Liver (tissue), 9 donors: ENCODE results near the gene EXPH5. TPM values are rescaled to one million over a fixed set of nuclear protein-coding genes. Genes with fewer than 3 reads are reported as not detected.

ENCODE experiments used
- DNase-seq: peaks from one replicate; pipeline ENCODE4 v3.0.0-alpha.2; 2017; ENCODE audit warnings: low spot score
- H3K27ac ChIP-seq, 2 donors: one replicate each; pipeline ENCODE4 v1.7.0; 2013; ENCODE audit warnings: inconsistent platforms in 2 of 2, low read length in 2 of 2, control low read depth in 1 of 2, low read depth in 1 of 2, mild to moderate bottlenecking in 1 of 2
- H3K27me3 ChIP-seq, 4 donors: one replicate each; pipeline versions ENCODE4 v1.6.1 to v1.7.0; 2013; ENCODE audit warnings: low read length in 3 of 4, inconsistent platforms in 1 of 4, mild to moderate bottlenecking in 1 of 4, moderate library complexity in 1 of 4; ENCODE audit not compliant: control insufficient read depth in 4 of 4, insufficient read depth in 4 of 4
- H3K36me3 ChIP-seq, 4 donors: one replicate each; pipeline versions ENCODE4 v1.6.1 to v1.7.0; 2013; ENCODE audit warnings: low read length in 3 of 4, mild to moderate bottlenecking in 3 of 4, low read depth in 1 of 4, moderate library complexity in 1 of 4; ENCODE audit not compliant: control insufficient read depth in 4 of 4, insufficient read depth in 3 of 4
- H3K4me1 ChIP-seq, 4 donors: one replicate each; pipeline versions ENCODE4 v1.6.1 to v1.7.0; 2013; ENCODE audit warnings: low read length in 3 of 4, mild to moderate bottlenecking in 3 of 4, moderate library complexity in 1 of 4; ENCODE audit not compliant: control insufficient read depth in 4 of 4, insufficient read depth in 4 of 4
- H3K4me3 ChIP-seq, 3 donors: one replicate each; pipeline versions ENCODE4 v1.6.1 to v1.7.0; 2013; ENCODE audit warnings: low read length in 3 of 3, control low read depth in 1 of 3, low read depth in 1 of 3, mild to moderate bottlenecking in 1 of 3
- H3K9ac ChIP-seq, 2 donors: one replicate each; pipeline ENCODE4 v1.7.0; 2013; ENCODE audit warnings: low read length in 2 of 2, mild to moderate bottlenecking in 2 of 2, moderate library complexity in 2 of 2, control low read depth in 1 of 2, low read depth in 1 of 2
- H3K9me3 ChIP-seq, 4 donors: one replicate each; pipeline versions ENCODE4 v1.6.1 to v1.7.0; 2013; ENCODE audit warnings: low read length in 3 of 4; ENCODE audit not compliant: control insufficient read depth in 4 of 4
- CTCF ChIP-seq: fragments of 150-350 bp; IDR thresholded peaks from 2 replicates; pipeline ENCODE4 v1.5.1; 2017; ENCODE audit warnings: improper control_type of control experiment, low read depth, low read length; ENCODE audit not compliant: missing input control
- EGR1 ChIP-seq, 2 donors: IDR thresholded peaks; 2 replicates each; pipeline ENCODE4 v1.6.1; 2016 to 2018; ENCODE audit warnings: antibody characterized with exemption in 2 of 2, low read depth in 2 of 2
- FOXA1 ChIP-seq: IDR thresholded peaks from 2 replicates; pipeline ENCODE4 v1.6.1; 2016; ENCODE audit warnings: antibody characterized with exemption
- FOXA2 ChIP-seq: IDR thresholded peaks from 2 replicates; pipeline ENCODE4 v1.6.1; 2016; ENCODE audit warnings: antibody characterized with exemption
- HNF4A ChIP-seq, 2 donors: conservative IDR thresholded peaks; 2 replicates each; pipeline ENCODE4 v1.6.1; 2016; ENCODE audit warnings: antibody characterized with exemption in 2 of 2, mild to moderate bottlenecking in 2 of 2
- HNF4G ChIP-seq: IDR thresholded peaks from 2 replicates; pipeline ENCODE4 v1.6.1; 2016; ENCODE audit warnings: antibody characterized with exemption
- MAX ChIP-seq: IDR thresholded peaks from 2 replicates; pipeline ENCODE4 v1.6.1; 2016; ENCODE audit warnings: antibody characterized with exemption
- NR2F2 ChIP-seq: IDR thresholded peaks from 2 replicates; pipeline ENCODE4 v1.6.1; 2016; ENCODE audit warnings: antibody characterized with exemption
- RAD21 ChIP-seq, 2 donors: IDR thresholded peaks; 2 replicates each; pipeline ENCODE4 v1.6.1; 2016; ENCODE audit warnings: antibody characterized with exemption in 2 of 2, mild to moderate bottlenecking in 2 of 2
- RXRA ChIP-seq, 2 donors: IDR thresholded peaks; 2 replicates each; pipeline ENCODE4 v1.6.1; 2017 to 2018; ENCODE audit warnings: antibody characterized with exemption in 2 of 2, mild to moderate bottlenecking in 1 of 2
- TAF1 ChIP-seq: conservative IDR thresholded peaks from 2 replicates; pipeline ENCODE4 v1.6.1; 2016; ENCODE audit warnings: antibody characterized with exemption, mild to moderate bottlenecking
- YY1 ChIP-seq: IDR thresholded peaks from 2 replicates; pipeline ENCODE4 v1.6.1; 2016; ENCODE audit warnings: antibody characterized with exemption, mild to moderate bottlenecking
- ZBTB33 ChIP-seq: IDR thresholded peaks from 2 replicates; pipeline ENCODE4 v1.6.1; 2016; ENCODE audit warnings: antibody characterized with exemption
- WGBS: extraction: QIAGEN DNeasy Blood & Tissue Kit; methylation state at CpG from one replicate; pipeline ENCODE4 v1.1.7; 2013; 5-methylcytosine and 5-hydroxymethylcytosine counted together
- polyA plus RNA-seq, 2 donors: library from polyadenylated mRNA; stranded (reverse) in 1 of 2; unstranded in 1 of 2; fragments of 200-250 nt in 1 of 2; fragments of >200 nt in 1 of 2; fragmentation: Nextera tagmentation in 1 of 2; extraction: Ambion mirVana in 1 of 2; gene quantifications; one replicate each; pipeline versions ENCODE4 v1.2.1 to v1.2.3, GENCODE V29; 2013 to 2015
- total RNA-seq, 2 donors: library from RNA; depleted of rRNA; stranded (reverse); fragments of >200 nt; gene quantifications; one replicate each; pipeline ENCODE4 v1.2.3, GENCODE V29; 2014
- donor health status: healthy.
- donor health status: healthy.
- donor health status: healthy.
- donor health status: healthy.
- donor health status: healthy.

The EXPH5 gene
- total and polyA plus RNA-seq, 4 donors: 0.47 to 6.1 (median 1.5) TPM

GRCh38 chr11:108571001-108571400 is 22.6 kb downstream of the EXPH5 start:
- Histone ChIP-seq H3K4me1 (peaks cover 0 to 24% (median 14%) of the 10 kb centered on the region in 4 donors), H3K9me3 (no peaks in the 10 kb centered on the region), H3K27me3 (no peaks in the 10 kb centered on the region), H3K36me3 (no peaks in the 10 kb centered on the region), H3K4me3 (no peak overlapping the region), H3K9ac (no peak overlapping the region), H3K27ac (no peak overlapping the region)
- no peak for TF ChIP-seq RAD21 (IDR thresholded peaks at IDR 0.05)
- no peak for TF ChIP-seq HNF4A (conservative IDR thresholded peaks at IDR 0.05)
- TF ChIP-seq MAX: no peak
- TF ChIP-seq FOXA1: no peak
- TF ChIP-seq YY1: no peak
- TF ChIP-seq EGR1 (IDR thresholded peaks at IDR 0.05; ENCODE audit: low read depth in 2 of 2): no peak
- no peak for TF ChIP-seq HNF4G
- TF ChIP-seq TAF1: no peak
- TF ChIP-seq ZBTB33: no peak
- no peak for DNase-seq
- WGBS: 78% methylated on average over 2 of the region's 2 CpGs

- 96% methylated on average over 1 of the region's 1 CpG for WGBS
- Histone ChIP-seq H3K36me3 (no peaks in the 10 kb centered on the region), H3K4me3 (no peak overlapping the region), H3K9ac (no peak overlapping the region), H3K4me1 (peaks cover 2 to 27% (median 17%) of the 10 kb centered on the region in 4 donors), H3K27me3 (no peaks in the 10 kb centered on the region), H3K9me3 (no peaks in the 10 kb centered on the region), H3K27ac (no peak overlapping the region)
- no peak for DNase-seq
- TF ChIP-seq NR2F2: no peak
- TF ChIP-seq RXRA (IDR thresholded peaks at IDR 0.05): no peak
- no peak for TF ChIP-seq ZBTB33
- no peak for TF ChIP-seq FOXA2
- no peak for TF ChIP-seq HNF4A (conservative IDR thresholded peaks at IDR 0.05)
- TF ChIP-seq TAF1: no peak
- TF ChIP-seq YY1: no peak
- no peak for TF ChIP-seq CTCF
- TF ChIP-seq EGR1 (IDR thresholded peaks at IDR 0.05; ENCODE audit: low read depth in 2 of 2): no peak
Measured at GRCh38 chr11:108569896-108570295, 23.7 kb downstream of the EXPH5 start.
